GM12878 (cell line): Measurements from ENCODE around the gene SNPH. TPM values are rescaled to one million over a fixed set of nuclear protein-coding genes. Genes with fewer than 3 reads are reported as not detected.

ENCODE experiments used
- ATAC-seq: fragments of 200-7000 bp; cut with Tn5 transposase; 3 replicates; pipeline ENCODE4 v1.9.1; 2020; ENCODE audit warnings: mild to moderate bottlenecking, moderate library complexity
- BruUV-seq: library from RNA; stranded (reverse); fragments of 400-500 nt; replicated peaks from 2 replicates; lab custom pipeline; 2021; lab: Mats Ljungman, UMichigan
- CTCF ChIA-PET: fragments of 300-600 bp; sonication (Branson Sonifier 250); formaldehyde crosslinking; extraction: SDS; loops from one replicate; lab custom pipeline; 2021; ENCODE audit warnings: inconsistent platforms; lab: Yijun Ruan, JAX
- POLR2A ChIA-PET: fragments of 350-600 bp; formaldehyde crosslinking; extraction: SDS; loops from one replicate; lab custom pipeline; 2021; ENCODE audit warnings: inconsistent platforms; lab: Charles Lee
- RAD21 ChIA-PET: fragments of 300-600 bp; sonication (Branson Sonifier 250); formaldehyde crosslinking; loops from one replicate; lab custom pipeline; 2023; ENCODE audit warnings: antibody characterized with exemption; ENCODE audit not compliant: unreplicated experiment; lab: Charles Lee
- SMC1A ChIA-PET: fragments of 300-600 bp; sonication (Branson Sonifier 250); formaldehyde crosslinking; loops from one replicate; lab custom pipeline; 2023; ENCODE audit not compliant: unreplicated experiment, uncharacterized antibody; lab: Charles Lee
- DNase-seq: peaks from one replicate; pipeline ENCODE4 v3.0.0-alpha.2; 2011; ENCODE audit warnings: low read depth, low spot score
- FAIRE-seq: peaks from 3 replicates; lab custom pipeline; 2011; peaks lifted over from hg19 to GRCh38; lab: Jason Lieb, UNC
- H2AFZ ChIP-seq: 2 replicates; pipeline ENCODE4 v1.6.0; 2011; ENCODE audit warnings: low read depth, low read length, control low read depth; ENCODE audit not compliant: control insufficient read depth
- H3K27ac ChIP-seq: 2 replicates; pipeline ENCODE4 v1.5.1; 2011; ENCODE audit warnings: control low read depth; ENCODE audit not compliant: control insufficient read depth, insufficient read depth
- H3K27me3 ChIP-seq, 2 experiments: replicated peaks in 1 of 2; 2 replicates each; pipeline versions ENCODE4 v1.6.0 to v1.6.1; 2011; ENCODE audit warnings: low read length in 1 of 2; ENCODE audit not compliant: control insufficient read depth in 2 of 2, insufficient read depth in 2 of 2
- H3K36me3 ChIP-seq, 2 experiments: 2 replicates each; pipeline ENCODE4 v1.5.1; 2011; ENCODE audit warnings: low read length in 1 of 2; ENCODE audit not compliant: control insufficient read depth in 2 of 2, insufficient read depth in 2 of 2
- H3K4me1 ChIP-seq: 2 replicates; pipeline ENCODE4 v1.6.1; 2011; ENCODE audit warnings: mild to moderate bottlenecking, low read length, moderate library complexity, mixed read lengths; ENCODE audit not compliant: control insufficient read depth, insufficient read depth
- H3K4me2 ChIP-seq: 2 replicates; pipeline ENCODE4 v1.6.0; 2011; ENCODE audit warnings: control low read depth; ENCODE audit not compliant: control insufficient read depth, insufficient read depth
- H3K4me3 ChIP-seq: fragments of 200-600 bp; sonication (generic); 2 replicates; pipeline ENCODE4 v1.5.1; 2016
- H3K79me2 ChIP-seq: 2 replicates; pipeline ENCODE4 v1.6.0; 2011; ENCODE audit warnings: low read length; ENCODE audit not compliant: control insufficient read depth, insufficient read depth
- H3K9ac ChIP-seq: 2 replicates; pipeline ENCODE4 v1.8.0; 2011; ENCODE audit warnings: low read length, control low read depth, mixed read lengths; ENCODE audit not compliant: control insufficient read depth, insufficient read depth
- H3K9me3 ChIP-seq: replicated peaks from 3 replicates; pipeline ENCODE4 v1.5.1; 2011; ENCODE audit warnings: mild to moderate bottlenecking, low read length; ENCODE audit not compliant: control insufficient read depth, insufficient read depth
- H4K20me1 ChIP-seq: 2 replicates; pipeline ENCODE4 v1.6.0; 2011; ENCODE audit not compliant: control insufficient read depth, insufficient read depth
- ATF2 ChIP-seq: IDR thresholded peaks from 2 replicates; pipeline ENCODE4 v1.6.1; 2012; ENCODE audit warnings: low read length, inconsistent platforms
- ATF7 ChIP-seq: fragments of 450-650 bp; IDR thresholded peaks from 2 replicates; pipeline ENCODE4 v1.6.1; 2016; ENCODE audit warnings: low read depth, mild to moderate bottlenecking
- BRCA1 ChIP-seq: IDR thresholded peaks from 2 replicates; pipeline ENCODE4 v1.6.1; 2011; ENCODE audit warnings: low read depth, low read length, improper control_type of control experiment
- CHD1 ChIP-seq: IDR thresholded peaks from 2 replicates; pipeline ENCODE4 v1.6.1; 2012; ENCODE audit warnings: low read depth, low read length, improper control_type of control experiment
- EZH2 ChIP-seq: IDR thresholded peaks from 2 replicates; pipeline ENCODE4 v1.6.1; 2012; ENCODE audit warnings: low read depth, mild to moderate bottlenecking, control low read depth, inconsistent platforms, low read length, borderline replicate concordance; ENCODE audit not compliant: control insufficient read depth
- FOXK2 ChIP-seq: fragments of 450-650 bp; IDR thresholded peaks from 2 replicates; pipeline ENCODE4 v1.6.1; 2017; ENCODE audit warnings: mild to moderate bottlenecking, moderate library complexity
- HDAC2 ChIP-seq: fragments of 200-600 bp; sonication (generic); IDR thresholded peaks from 2 replicates; pipeline ENCODE4 v1.6.1; 2017
- HDAC6 ChIP-seq: fragments of 200-600 bp; sonication (generic); IDR thresholded peaks from one replicate; pipeline ENCODE4 v1.8.0; 2017; ENCODE audit warnings: antibody characterized with exemption; ENCODE audit not compliant: unreplicated experiment
- HSF1 ChIP-seq: fragments of 150-350 bp; IDR thresholded peaks from 2 replicates; pipeline ENCODE4 v1.6.1; 2014; ENCODE audit warnings: mild to moderate bottlenecking, low read depth, low read length
- IRF5 ChIP-seq: fragments of 450-650 bp; IDR thresholded peaks from 2 replicates; pipeline ENCODE4 v1.6.1; 2017; ENCODE audit warnings: borderline replicate concordance
- MTA3 ChIP-seq: IDR thresholded peaks from 2 replicates; pipeline ENCODE4 v1.6.1; 2012; ENCODE audit warnings: low read length, inconsistent platforms, borderline replicate concordance
- MXI1 ChIP-seq: fragments of 150-350 bp; IDR thresholded peaks from 2 replicates; pipeline ENCODE4 v1.6.1; 2011; ENCODE audit warnings: low read depth, mild to moderate bottlenecking, inconsistent platforms, low read length, improper control_type of control experiment
- NKRF ChIP-seq: fragments of 450-650 bp; conservative IDR thresholded peaks from 2 replicates; pipeline ENCODE4 v1.6.1; 2017; ENCODE audit warnings: mild to moderate bottlenecking, moderate library complexity
- RBBP5 ChIP-seq: fragments of 200-600 bp; sonication (generic); conservative IDR thresholded peaks from 2 replicates; pipeline ENCODE4 v1.6.1; 2016
- RCOR1 ChIP-seq: conservative IDR thresholded peaks from 2 replicates; pipeline ENCODE4 v1.6.1; 2012; ENCODE audit warnings: low read depth, low read length, improper control_type of control experiment
- RELA ChIP-seq: fragments of 450-650 bp; IDR thresholded peaks from 2 replicates; pipeline ENCODE4 v1.8.0; 2014; ENCODE audit warnings: borderline replicate concordance; ENCODE audit not compliant: partially characterized antibody
- SIN3A ChIP-seq: IDR thresholded peaks from 2 replicates; pipeline ENCODE4 v1.6.1; 2012; ENCODE audit warnings: low read depth, low read length, improper control_type of control experiment
- SMC3 ChIP-seq: IDR thresholded peaks from 2 replicates; pipeline ENCODE4 v1.6.1; 2011; ENCODE audit warnings: low read length, improper control_type of control experiment, borderline replicate concordance
- TARDBP ChIP-seq: IDR thresholded peaks from 2 replicates; pipeline ENCODE4 v1.6.1; 2016; ENCODE audit warnings: borderline replicate concordance
- WGBS: methylation state at CpG from one replicate; pipeline ENCODE4 v1.1.6; 2016; ENCODE audit warnings: low lambda C conversion rate; ENCODE audit not compliant: insufficient replicate concordance, insufficient coverage; ENCODE audit errors: missing lambda C conversion rate; 5-methylcytosine and 5-hydroxymethylcytosine counted together
- in situ Hi-C: fragments of 300-500 bp; cut with MboI; formaldehyde crosslinking; loops from 9 replicates; pipeline ENCODE4 v1.14.3; 2018; ENCODE audit warnings: mixed read lengths
- intact Hi-C: fragments of 100-400 bp; cut with micrococcal nuclease; formaldehyde crosslinking; loops from one replicate; pipeline ENCODE4 v1.14.2; 2022; ENCODE audit not compliant: unreplicated experiment
- polyA plus RNA-seq, 11 experiments: library from polyadenylated mRNA; depleted of rRNA in 4 of 11; unstranded in 6 of 11; stranded (reverse) in 5 of 11; fragments of >200 nt; fragmentation: Nextera tagmentation in 4 of 11; fragmentation: Illumina TruSeq in 1 of 11; extraction: Ambion mirVana in 4 of 11; extraction: Trizol in 1 of 11; gene quantifications; 1 replicate in 1 of 11; 2 replicates in 10 of 11; pipeline versions ENCODE4 v1.2.1 to v1.2.3, GENCODE V29; 2011 to 2016; ENCODE audit warnings: inconsistent platforms in 2 of 11, missing spikeins in 2 of 11, low read depth in 1 of 11
- total RNA-seq, 4 experiments: library from RNA; depleted of rRNA in 3 of 4; stranded (reverse); fragments of >200 nt in 3 of 4; fragmentation: Illumina TruSeq in 1 of 4; extraction: Trizol in 1 of 4; gene quantifications; 2 replicates each; pipeline versions ENCODE4 v1.2.1 to v1.2.3, GENCODE V29; 2013 to 2021

Gene SNPH
- total and polyA plus RNA-seq, 10 of the 15 experiments (the other 5 are each of a cell fraction or from before 2014, with no cell fraction given) = 0.02 to 0.45 (median 0.34) TPM; not detected in 2

GRCh38 chr20:1275919-1276318, 9.8 kb downstream of the SNPH start:
- no peak overlapping the region for H3K4me2 ChIP-seq
- SMC1A ChIA-PET = no interaction called here
- H3K27me3 ChIP-seq = no peaks in the 10 kb centered on the region; a peak in 1 of 4 replicates
- RAD21 ChIA-PET = no interaction called here
- in situ Hi-C loops = no loop called here
- H3K27ac ChIP-seq = no peak overlapping the region
- no peak overlapping the region for H3K4me3 ChIP-seq
- no peaks in the 10 kb centered on the region for H3K79me2 ChIP-seq
- H3K4me1 ChIP-seq = no peaks in the 10 kb centered on the region
- H2AFZ ChIP-seq = no peak overlapping the region
- no peaks in the 10 kb centered on the region; a peak in 1 of 4 replicates for H3K36me3 ChIP-seq
- ATAC-seq = no peak
- no TSS peak for BruUV-seq
- no peaks in the 10 kb centered on the region; the same call in 2 of the 3 replicates for H3K9me3 ChIP-seq
- no peak overlapping the region for H3K9ac ChIP-seq
- FAIRE-seq = no peak
- no peak for DNase-seq
- WGBS = 38% methylated on average over 2 of the region's 2 CpGs
- CTCF ChIA-PET = interaction anchor here (0.6 kb wide), 2 partner anchors 12 to 225 kb away, joined by 3 to 4 read pairs; no protein-coding TSS in a partner anchor
- no peaks in the 10 kb centered on the region for H4K20me1 ChIP-seq
- POLR2A ChIA-PET = no interaction called here
- intact Hi-C loops = no loop called here
- TF ChIP-seq HDAC2 (no peak), MXI1 (no peak), EZH2 (no peak), SMC3 (no peak), TARDBP (no peak), HDAC6 (no peak), SIN3A (no peak), MTA3 (no peak), BRCA1 (no peak), CHD1 (no peak), IRF5 (no peak), HSF1 (no peak), NKRF (no peak), RCOR1 (no peak), RELA (no peak), ATF2 (no peak), ATF7 (no peak), FOXK2 (no peak), RBBP5 (no peak)
